HTR-8/SVneo (cell line): ENCODE measurements around the gene HLA-DMA.

Experiments
- DNase-seq: peaks from one replicate; pipeline ENCODE4 v3.0.0; 2011; ENCODE audit warnings: low spot score, mixed read lengths; ENCODE audit not compliant: insufficient read length
- FAIRE-seq: peaks from 2 replicates; lab custom pipeline; 2011; peaks lifted over from hg19 to GRCh38; lab: Jason Lieb, UNC

Gene HLA-DMA

GRCh38 chr6:32975886-32976285 is 23.0 kb upstream of the HLA-DMA start:
- FAIRE-seq = no peak
- no peak for DNase-seq

GRCh38 chr6:32974541-32975308 is 21.8 kb upstream of the HLA-DMA start:
- FAIRE-seq (no peak), DNase-seq (no peak)

- FAIRE-seq (no peak), DNase-seq (no peak)
These were observed 21.1 kb upstream of the HLA-DMA start for GRCh38 chr6:32974016-32974333.

GRCh38 chr6:32973144-32974015 is 20.5 kb upstream of the HLA-DMA start:
- FAIRE-seq (no peak), DNase-seq (no peak)

GRCh38 chr6:32972353-32973143 is 19.7 kb upstream of the HLA-DMA start:
- no peak for DNase-seq
- FAIRE-seq = no peak

- FAIRE-seq = peak; percentile 85
These were observed 18.9 kb upstream of the HLA-DMA start for GRCh38 chr6:32971581-32972352.

GRCh38 chr6:32971242-32971580 is 18.3 kb upstream of the HLA-DMA start:
- no peak for FAIRE-seq
- DNase-seq = no peak

More at GRCh38 chr6:32971581-32972352, 18.9 kb upstream of the HLA-DMA start:
- DNase-seq = peak; percentile 94

- DNase-seq (peak; percentile 63), FAIRE-seq (no peak)
These were observed 17.7 kb upstream of the HLA-DMA start for GRCh38 chr6:32970413-32971241.

GRCh38 chr6:32969685-32970412 is 17.0 kb upstream of the HLA-DMA start:
- peak; percentile 53 for DNase-seq
- FAIRE-seq = no peak

GRCh38 chr6:32968867-32969684 is 16.2 kb upstream of the HLA-DMA start:
- DNase-seq (peak; percentile 69), FAIRE-seq (peak; percentile 31)

GRCh38 chr6:32968093-32968866 is 15.4 kb upstream of the HLA-DMA start, which contains the start of gene BRD2:
BRD2 (plus strand) TSS chr6:32968594; CDS start chr6:32972899, 4,305 bp downstream.
- DNase-seq = peak; percentile 92
- peak; percentile 89 for FAIRE-seq

- peak; percentile 30 for DNase-seq
- no peak for FAIRE-seq
These were observed 14.5 kb upstream of the HLA-DMA start for GRCh38 chr6:32967151-32968091.

- no peak for FAIRE-seq
- no peak for DNase-seq
These were observed 11.9 kb upstream of the HLA-DMA start for GRCh38 chr6:32964776-32965175.

- DNase-seq (no peak), FAIRE-seq (no peak)
These were observed 11.0 kb upstream of the HLA-DMA start for GRCh38 chr6:32963866-32964265.

- FAIRE-seq (no peak), DNase-seq (no peak)
These were observed 9.4 kb upstream of the HLA-DMA start for GRCh38 chr6:32962213-32962826.
